GM11168 (cell line): Measurements from ENCODE around the gene SUCLA2.
"Not testable (repeated sequence)": the region's sequence is repeated elsewhere in the genome, so short reads cannot be mapped to it uniquely, and the experiment has no call there.

Experiments
- in situ Hi-C: fragments of 300-500 bp; cut with MboI; formaldehyde crosslinking; loops from one replicate; pipeline ENCODE4 v1.12.0; 2022; ENCODE audit warnings: low sequenced_read_pairs; ENCODE audit not compliant: unreplicated experiment

The SUCLA2 gene

DNA sequence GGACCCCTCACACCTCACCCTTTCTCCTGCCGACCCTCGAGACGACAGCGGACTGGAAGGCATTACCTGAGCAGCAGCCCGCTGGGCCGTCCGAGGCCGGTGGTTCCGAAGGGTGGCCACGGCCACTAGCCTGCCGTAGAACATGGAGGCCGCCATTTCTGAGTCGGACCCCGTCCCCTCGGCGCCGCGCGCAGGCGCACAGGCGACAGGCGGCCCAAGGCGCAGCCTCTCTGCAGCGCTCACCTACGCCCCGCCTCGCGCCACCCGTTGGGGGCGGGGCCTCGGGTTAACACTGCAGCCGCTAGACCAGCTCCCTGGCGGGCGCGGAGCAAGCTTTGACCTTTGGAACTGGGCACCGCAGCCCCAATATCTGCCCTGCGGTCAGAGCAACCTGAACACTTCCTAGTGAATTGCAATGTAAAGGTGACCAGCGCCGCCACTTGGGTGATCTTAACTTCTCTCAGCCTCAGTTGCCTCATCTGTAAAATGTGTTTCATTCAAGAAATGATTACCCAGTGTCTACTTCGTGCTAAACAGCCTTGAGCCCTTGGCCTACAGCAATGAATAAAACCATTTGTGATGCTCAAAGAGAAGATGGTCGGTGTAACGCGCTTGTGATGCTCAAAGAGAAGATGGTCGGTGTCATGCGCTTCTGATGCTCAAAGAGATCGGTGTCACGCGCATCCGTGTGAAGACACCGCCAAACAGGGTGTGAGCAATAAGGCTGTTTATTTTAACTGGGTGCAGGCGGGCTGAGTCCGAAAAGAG lies at the start of gene SUCLA2:
Gene SUCLA2 (minus strand): TSS at position 160 of the 768 bp plus-strand sequence. CDS start 4 bp downstream, at position 156.
- in situ Hi-C loops = no loop called here

DNA sequence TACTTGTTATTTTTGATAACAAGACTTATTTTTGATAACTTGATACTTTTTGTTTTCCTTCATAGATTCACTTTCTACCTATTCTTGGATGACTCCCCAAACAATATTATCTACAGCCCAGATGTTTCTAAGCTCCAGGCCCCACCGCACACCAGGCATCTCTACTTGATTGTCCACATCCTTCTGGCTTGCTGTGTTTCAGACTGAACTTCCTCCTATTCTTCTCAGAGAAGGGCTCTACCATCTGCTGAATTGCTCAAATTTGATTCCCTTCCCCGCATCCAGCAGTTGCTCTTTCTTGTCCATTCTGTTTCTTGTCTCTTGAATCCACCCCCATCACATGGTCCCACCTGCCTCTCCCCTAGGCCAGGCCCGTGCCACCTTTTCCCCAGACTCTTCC lies 49.5 kb upstream of the SUCLA2 start:
- in situ Hi-C loops = no loop called here

DNA sequence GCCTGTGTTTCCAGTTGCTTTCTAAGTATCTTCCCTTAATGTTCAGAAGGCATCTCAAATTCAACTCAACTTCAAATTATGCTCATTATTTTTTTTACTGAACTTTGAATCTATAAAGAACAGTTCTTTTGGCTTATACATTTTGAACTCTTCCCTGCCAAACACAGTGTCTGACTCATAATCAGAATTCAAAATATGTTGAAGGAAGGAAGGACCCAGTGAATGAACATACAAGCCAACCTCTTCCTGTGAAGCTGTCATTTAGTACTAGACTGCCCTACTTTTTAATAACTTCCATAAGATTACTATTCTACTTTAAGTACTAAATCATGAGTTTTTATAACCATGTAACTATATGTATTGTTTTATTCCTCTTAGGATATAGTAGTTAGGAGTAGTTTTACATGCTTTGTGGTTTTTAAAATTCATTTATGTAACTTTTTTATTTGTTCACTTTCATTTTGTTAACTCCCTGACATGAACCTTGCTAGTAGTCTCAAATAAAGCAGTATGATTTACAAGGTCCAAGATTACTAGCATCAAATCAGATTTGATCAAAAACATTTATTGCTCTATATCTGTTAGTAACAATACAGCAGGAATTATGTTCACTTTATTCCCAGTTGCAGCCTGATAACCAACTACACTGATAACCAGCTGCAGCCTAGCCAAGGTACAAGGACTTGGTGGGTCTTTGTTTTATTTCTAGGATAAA lies 42.9 kb upstream of the SUCLA2 start:
- in situ Hi-C loops = no loop called here

DNA sequence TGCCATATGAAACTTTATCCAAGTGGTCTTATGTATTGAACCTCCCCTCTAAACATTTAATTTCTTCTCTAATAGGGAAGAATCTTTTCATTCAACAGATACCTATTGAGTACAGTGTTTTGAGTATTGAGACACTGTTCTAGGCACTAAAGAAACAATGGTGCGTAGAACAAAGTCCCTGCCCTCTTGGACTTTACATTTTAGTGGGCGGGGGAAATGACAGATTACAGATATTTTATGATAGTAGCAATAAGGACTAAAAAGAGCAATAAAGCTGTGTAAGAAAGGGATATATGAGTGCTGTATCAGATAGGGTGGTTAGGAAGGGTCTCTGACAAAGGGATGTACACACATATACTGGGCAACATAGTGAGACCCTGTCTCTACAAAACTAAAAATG lies 41.8 kb upstream of the SUCLA2 start:
- in situ Hi-C loops = no loop called here

DNA sequence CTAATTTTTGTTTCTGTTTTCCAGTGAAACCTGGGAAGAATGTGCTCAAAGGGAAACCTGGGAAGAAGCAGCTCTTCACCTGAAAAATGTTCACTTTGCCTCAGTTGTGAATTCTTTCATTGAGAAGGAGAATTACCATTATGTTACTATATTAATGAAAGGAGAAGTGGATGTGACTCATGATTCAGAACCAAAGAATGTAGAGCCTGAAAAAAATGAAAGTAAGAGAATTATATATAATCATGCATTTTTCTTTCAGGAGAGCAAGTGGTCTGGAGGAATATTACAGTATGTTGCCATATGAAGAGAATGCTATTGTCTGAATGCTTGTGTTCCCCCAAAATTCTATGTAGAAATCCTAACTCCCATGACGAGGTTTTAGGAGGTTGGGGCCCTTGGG lies 39.8 kb upstream of the SUCLA2 start:
- in situ Hi-C loops = no loop called here

DNA sequence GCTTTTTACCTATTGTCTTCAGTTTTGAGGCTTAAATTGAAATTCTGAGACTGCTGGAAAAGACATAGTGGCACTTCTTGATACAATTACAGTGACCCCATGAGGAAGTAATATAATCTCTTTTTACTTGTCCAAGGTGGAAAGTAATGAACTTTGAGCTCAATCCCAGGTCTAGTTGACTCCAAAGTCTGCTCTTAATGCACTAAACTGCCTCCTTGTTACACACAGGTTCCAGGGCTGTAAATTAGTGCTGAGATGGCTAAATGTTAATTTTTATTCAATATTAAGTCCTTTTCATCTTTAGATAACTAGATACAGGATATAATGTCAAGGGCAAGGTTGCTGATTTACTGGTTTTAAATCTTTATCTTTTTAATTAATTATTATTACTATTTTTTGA lies 39.0 kb upstream of the SUCLA2 start:
- in situ Hi-C loops = no loop called here

DNA sequence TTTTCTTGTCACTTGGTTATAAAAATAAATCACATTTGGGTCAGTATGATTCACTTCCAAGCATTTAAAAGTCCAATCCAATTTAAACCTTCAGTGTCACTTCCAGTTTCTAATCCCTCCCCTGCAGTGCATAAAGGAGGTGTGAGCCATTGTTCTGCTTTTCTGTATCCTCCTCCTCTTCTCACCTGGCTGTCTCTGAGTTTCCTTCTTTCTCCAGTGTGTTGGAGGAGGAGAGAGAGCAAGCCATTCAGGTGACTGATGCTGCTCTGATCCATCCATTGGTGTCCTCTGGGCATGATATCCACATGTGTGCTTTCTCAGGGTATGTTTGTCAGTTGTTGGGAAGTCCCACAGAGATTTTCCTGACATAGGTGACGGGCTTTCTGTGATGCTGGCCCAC lies 37.7 kb upstream of the SUCLA2 start:
- in situ Hi-C loops = no loop called here

DNA sequence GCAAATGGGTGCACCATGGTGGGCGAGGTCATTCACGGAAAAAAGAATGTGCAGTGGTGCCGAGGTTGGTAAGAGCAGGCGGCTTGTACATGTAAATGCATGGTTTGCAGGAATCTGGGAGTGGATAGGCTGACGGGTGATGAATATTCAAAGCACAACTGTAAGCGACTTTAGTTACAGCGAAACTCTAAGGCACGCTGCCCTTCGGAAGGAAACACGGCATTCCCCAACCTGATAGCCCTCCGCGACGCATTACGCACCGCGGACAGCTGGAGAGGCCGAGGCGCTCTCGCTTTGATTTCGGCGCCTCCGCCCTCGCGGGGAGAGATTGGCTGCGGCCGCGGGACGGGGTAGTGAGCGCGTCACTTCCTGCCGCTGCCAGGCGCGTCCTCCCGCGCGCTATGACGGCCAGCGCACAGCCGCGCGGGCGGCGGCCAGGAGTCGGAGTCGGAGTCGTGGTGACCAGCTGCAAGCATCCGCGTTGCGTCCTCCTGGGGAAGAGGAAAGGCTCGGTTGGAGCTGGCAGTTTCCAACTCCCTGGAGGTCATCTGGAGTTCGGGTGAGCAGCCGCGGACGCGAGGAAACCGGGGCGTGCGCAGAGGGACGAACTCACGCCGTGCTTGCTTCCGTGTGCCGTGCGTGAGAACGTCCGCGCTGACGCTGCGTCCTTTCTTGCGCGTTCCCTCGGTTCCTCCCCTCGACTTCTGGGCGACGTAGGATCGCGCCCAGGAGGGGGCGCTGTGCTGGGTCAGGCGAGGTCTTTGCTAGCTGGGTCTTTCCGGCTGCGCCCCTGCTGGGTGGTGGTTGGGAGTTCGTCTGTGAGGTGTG lies 36.5 kb upstream of the SUCLA2 start, which contains the start of gene NUDT15:
Gene NUDT15 (plus strand): TSS at position 381 of the 828 bp plus-strand sequence. CDS start 21 bp downstream, at position 402.
- in situ Hi-C loops = no loop called here

DNA sequence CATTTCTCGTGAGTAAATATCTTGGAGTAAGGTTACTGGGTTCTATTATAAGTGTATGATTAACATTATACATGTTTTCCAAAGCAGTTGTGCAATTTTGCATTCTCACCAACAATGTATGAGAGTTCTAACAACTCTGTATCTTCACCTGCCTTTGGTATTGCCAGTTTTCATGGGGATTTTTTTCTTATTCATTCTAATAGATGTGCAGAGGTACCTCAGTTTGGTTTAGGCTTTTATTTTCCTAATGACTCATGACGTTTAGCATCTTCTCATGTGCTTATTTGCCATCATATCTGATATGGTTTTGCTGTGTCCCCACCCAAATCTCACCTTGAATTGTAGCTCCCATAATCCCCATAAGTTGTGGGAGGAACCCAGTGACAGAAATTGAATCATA lies 28.8 kb upstream of the SUCLA2 start:
- in situ Hi-C loops = no loop called here

DNA sequence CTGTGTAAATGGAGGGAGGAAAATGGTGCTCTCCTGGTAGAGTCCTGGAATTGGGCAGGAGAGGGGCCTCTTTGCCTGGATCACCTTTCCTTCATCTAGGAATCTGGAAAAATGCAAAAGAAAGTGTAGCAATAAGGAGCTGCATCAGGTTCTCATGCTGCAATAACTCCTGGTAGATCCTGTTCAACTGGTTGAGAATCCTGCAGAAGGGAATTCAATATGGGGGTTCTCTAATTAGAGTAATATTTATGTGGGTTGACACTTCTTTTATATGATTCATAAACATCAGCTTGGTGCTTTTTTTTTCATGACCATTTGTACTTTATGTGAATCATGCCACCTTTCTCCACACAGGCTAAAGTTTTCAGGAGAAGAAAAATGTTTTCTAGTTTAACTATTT lies 27.0 kb upstream of the SUCLA2 start:
- in situ Hi-C loops = no loop called here

DNA sequence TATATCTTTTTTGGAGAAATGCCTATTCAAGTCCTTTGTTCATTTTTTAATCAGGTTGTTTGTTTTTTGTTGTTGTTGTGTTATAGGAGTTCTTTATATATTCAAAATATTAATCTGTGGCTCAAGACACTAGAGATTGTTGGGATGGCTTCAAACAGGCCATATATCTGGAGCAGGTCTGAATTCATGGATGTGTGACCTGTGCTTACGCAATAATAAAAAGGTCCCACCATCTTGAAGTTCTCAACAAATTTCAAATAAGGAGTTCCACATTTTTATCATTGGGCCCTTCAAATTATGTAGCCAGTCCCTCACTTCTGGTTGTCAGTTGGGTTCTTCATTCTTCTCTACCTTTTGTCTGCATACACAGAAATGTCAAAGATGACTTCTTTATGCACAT lies 18.7 kb upstream of the SUCLA2 start:
- in situ Hi-C loops = no loop called here

DNA sequence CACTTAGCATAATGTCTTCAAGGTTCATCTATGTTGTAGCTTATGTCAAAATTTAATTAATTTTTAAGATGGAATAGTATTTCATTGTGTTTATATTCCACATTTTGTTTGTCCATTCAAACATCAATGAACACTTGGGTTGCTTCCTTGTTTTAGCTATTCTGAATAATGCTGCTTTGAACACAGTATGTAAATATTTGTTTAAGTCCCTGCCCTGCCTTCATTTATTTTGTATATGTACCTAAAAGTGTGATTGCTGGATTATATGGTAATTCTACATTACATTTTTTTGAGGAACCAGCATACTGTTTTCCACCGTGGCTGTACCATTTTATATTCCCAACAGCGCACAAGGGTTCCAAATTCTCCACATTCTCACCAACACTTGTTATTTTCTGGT lies 17.6 kb upstream of the SUCLA2 start:
- in situ Hi-C loops = no loop called here

DNA sequence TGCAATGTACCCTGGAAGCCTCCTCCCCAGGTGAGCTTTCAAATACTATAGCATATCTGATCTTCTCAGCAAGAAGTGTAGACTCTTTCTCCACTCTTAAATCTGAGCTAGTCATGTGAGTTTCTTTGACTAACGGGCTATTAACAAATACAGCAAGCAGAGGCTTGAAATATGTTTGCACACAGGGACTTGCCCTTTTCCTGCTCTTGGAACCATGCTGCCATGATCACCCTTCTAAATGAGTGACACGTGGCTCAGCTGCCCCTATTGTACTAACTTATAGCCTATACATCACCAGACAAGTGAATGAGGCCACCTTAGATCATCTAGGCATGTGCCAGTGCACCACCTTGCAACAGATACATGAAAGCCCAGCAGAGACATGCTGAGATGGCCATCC lies 13.3 kb upstream of the SUCLA2 start:
- in situ Hi-C loops = no loop called here

DNA sequence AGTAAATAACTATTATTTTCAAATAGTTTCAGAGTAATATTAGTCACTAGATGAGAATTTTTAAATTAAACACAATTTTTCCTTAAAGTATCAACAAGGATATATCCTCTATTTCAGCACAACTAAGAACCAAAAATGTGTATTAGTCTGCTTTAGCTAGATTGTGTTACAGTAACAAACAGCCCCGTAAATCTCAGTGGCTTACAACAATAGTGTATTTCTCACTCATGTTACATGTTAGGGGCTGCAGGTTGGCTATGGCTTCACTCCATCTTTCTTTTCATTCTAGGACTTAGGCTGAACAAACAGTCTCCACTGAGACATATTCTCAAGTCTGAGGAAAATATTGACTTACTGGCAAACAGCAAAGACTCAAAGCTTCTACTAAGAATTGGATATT lies 11.6 kb upstream of the SUCLA2 start:
- in situ Hi-C loops = no loop called here

DNA sequence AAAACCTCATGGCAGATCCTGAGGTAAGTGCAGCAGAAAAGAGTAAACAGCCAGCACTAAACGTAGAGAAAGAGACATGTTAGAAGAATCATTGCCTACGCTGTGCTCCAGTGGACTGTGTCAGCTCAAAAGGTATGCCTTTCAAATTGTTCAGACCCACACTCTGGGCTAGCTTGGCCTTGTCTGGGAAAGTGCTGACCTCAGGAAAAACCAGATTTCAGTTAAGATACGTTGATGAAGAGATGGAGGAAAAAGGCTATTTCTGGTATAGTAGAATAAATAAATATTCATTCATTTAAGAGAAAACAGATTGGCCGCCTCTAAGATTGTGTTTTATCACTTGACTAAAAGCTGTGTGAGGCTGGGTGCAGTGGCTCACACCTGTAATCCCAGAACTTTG lies 9.6 kb upstream of the SUCLA2 start:
- in situ Hi-C loops = no loop called here

DNA sequence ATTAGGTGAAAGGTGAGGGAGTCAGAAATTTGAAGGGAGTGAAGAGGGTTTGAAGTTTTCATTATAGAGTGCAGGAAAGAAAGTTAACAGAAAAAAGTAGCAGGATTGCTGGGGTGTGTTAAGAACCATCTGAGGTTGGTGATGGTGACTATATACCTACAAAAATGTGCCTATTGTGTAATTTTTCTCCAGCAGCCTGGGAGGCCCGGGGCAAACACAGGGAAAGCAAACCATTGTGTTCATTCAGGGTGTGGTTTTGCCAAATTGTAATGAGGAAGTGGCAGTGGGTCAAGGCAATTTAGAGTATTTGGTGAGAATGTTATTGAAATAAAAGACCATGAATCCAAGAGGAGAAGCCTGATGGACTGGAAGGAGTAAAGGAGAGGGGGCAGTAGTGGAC lies 8.2 kb upstream of the SUCLA2 start:
- in situ Hi-C loops = no loop called here

DNA sequence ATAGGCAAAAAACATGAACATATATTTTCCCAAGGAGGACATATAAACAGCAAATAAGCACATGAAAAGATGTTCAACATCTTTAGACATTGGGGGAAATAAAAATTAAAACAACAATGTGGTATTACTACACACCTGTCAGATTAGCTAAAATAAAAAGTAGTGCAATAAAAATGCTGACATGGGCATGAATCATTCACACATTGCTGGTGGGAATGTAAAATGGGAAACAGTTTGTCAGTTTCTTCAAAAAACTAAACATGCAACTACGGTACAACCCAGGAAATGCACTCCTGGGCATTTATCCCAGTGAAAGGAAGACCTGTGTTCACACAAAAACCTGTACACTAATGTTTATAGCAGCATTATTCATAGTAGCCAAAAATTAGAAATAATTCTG lies 5.3 kb upstream of the SUCLA2 start:
- in situ Hi-C loops = no loop called here

DNA sequence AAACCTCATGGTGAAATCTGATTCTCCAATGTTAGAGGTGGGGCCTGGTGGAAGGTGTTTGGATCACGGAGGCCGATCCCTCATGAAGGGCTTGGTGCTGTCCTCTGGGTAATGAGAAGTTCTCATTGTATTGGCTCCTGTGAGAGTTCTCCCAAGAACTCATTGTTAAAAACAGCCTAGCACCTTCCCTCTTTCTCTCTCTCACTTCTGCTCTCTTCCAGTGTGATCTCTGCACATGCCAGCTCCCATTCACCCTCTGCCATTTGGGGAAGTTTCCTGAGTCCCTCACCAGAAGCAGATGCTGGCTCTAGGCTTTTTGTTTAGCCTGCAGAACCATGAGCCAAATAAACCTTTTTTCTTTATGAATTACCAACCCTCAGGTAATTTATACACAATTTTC lies 3.1 kb upstream of the SUCLA2 start:
- in situ Hi-C loops = no loop called here

DNA sequence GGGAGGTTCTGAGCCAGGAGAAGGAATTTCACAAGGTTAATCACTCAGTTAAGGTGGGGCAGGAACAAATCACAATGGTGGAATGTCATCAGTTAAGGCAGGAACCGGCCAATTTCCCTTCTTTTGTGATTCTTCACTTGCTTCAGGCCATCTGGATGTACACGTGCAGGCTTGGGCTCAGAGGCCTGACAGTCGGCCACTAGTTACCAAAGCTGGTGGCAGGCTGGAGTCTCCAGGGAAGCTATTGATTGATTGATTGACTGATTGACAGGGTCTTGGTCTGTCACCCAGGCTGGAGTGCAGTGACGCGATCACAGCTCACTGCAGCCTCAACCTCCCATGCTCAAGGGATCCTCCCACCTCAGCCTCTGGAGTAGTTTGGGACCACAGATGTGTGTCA lies 926 bp upstream of the SUCLA2 start:
- in situ Hi-C loops = not testable (repeated sequence)

DNA sequence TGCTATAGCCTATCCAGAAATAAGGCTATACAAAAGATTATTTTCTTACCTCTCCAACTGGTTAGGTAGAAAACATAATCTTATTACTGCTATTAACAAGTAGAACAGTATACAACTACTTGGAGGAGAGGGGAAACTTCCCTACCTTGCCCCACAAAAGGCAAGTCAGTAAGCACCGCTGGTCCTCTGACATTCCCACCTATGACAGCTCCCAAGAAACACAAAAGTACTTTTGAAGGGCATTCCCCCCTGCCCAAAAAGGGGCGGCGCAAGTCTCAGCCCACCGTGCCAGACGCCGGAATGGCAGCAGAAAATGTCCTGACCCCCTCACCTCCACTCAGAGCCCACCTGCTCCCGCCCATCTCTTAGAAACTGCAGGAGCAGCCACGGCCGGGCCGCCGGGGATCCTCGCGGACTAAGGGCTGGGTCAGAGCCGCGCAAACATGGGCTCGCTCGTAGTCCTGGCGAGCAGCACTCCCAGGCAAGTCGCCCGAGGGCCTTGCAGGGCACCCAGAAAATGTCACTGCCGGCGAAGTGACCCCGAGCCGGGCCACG lies 437 bp downstream of the SUCLA2 start:
- in situ Hi-C loops = no loop called here

DNA sequence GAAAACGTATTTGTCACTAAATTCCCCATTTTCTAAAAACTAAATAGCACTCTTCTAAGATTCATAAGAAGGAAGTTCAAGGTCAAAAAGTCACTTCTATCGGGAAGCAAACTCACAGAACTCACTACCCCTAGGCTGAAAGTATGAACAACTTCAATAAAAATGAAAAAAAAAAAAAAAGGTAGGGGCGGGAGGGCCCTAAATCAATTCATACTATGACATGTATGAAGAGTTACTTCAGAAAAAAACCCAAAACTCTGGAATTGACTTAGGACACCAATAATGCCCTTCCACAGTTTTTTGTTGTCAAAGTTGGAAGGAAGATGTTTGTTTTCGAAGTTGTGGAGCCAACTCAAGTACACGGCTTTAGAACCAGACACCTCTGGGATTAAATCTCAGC lies 1.1 kb downstream of the SUCLA2 start:
- in situ Hi-C loops = no loop called here
